HG03139 (cell line): ENCODE results near the gene MMS19.
A peak's percentile ranks its signal among the peaks of the same experiment; 100 is the strongest.

Experiments
- ATAC-seq: cut with Tn5 transposase; IDR thresholded peaks from one replicate; pipeline ENCODE4 v1.9.1; 2021; ENCODE audit not compliant: unreplicated experiment

Gene MMS19

DNA sequence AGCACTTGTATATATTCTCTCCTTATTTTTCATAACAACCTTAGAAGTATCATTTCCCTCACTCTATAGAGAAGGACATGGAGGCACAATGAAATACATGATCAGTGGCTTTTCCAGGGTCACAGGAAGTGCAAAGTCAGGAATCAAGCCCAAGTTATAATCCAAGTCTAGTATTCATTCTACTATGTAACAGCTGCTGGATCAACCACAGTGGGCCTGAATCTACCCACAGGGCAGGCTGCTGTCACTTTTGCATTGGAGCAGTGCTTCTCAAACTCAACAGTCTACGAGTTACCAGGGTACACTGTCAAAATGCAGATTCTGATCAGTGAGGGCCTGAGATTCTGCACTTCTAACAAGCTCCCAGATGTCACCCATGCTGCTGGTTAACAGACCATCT is 34.0 kb downstream of the MMS19 start:
- no peak for ATAC-seq

DNA sequence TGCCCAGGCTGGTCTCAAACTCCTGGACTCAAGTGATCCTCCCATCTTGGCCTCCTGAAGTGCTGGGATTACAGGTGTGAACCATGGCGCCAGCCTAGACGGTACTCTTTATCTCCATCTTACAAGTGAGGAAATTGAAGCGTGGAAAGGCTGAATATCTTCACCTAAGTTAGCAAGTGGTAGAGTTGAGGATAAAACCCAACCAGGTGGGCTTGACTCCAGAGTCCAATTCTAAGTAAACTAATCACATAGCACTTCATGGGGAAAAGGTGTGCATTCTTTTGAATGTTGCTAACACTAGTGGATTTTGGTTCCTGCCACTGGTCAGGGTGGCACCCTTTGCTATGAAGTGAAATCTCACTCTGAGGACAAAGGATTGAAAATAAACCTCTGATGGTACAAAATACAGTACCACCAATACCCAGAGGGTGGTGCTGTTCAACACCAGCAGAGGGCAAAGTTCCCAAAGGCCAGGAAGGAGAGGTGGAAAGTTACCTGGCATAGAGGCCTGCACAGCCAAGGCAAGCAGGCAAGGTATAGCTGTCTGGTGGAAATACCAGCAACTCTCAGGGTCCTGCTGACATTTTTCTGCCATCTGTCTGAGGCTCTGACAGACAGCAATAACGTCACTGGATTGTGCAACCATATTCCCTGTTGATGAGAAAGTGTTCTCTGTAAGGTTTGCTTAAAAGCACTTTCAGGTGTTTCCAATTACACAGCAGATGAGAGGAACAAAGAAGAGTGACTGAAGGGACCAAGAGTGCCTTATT is 34.7 kb downstream of the MMS19 start:
- no peak for ATAC-seq

DNA sequence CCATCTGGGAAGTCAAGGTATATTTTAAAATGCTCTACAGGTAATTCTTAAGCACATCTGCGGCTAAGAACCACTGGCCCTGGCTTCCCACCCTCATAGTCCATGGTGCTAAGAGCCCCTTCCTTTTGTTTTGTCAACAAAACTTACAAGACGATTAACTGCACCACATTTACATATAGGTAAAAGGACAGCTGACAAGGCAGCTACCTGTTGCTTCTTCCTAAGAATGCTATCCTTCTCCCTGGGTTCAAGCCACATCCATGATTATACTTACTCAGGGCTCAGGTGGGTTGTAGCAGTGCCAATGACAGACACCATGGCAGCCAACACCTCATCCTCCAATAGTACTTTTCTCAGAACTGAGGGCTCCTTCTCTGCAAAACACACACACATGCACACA is 35.9 kb downstream of the MMS19 start:
- no peak for ATAC-seq

DNA sequence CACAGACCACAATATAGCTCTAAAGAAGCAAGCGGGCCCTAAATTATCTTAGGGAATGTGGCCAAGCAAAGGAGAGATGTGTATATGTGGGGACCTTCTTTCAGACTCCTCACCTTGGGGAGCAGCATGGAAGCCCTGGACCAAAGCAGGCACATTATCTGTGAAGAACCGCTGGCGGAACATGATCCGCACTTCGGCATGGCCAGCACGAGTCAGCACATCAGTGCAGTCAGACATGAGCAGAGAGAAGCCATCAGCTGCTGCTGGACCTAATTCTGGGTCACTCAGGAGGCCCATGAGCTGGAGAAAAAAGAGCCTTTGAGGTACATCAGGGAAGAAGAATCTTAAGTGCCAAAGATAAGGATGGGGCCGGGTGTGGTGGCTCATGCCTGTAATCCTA is 38.3 kb downstream of the MMS19 start:
- no peak for ATAC-seq

DNA sequence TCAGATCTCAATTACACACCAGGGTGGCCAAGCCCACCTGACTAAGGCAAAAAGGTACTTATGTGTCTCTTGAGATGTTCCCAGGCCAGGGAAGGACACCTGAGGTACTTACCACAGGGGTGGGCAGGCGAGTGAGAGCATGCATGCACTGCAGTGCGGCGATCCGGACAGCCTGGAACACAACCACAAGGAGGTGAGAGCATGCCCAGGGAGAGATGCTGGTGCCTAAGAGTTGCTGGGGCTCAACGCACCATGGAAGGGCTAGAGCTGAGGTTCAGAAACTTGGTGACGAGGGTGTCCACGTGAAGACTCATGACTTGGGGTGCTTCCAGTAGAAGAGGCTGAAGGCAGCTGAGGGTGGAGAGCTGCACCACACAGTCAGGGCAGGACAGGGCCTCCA is 39.1 kb downstream of the MMS19 start:
- ATAC-seq = no peak

DNA sequence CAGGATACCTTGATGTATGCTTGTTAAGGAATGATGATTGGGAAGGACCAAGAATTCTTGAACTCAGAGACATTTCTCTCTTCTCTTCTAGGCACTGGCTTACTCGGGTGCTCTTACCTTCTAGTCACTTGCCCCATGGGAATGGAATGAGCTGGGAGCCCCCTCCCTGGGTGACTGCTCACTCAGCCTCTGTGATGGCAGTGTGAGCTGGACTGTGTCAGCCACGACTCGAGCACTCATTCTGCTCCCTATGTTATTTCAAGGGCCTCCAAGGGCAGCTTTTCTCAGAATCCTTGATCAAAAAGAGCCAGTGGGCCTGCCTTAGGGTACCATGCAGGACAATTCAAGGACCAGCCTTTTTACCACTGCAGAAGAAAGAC is 41.5 kb downstream of the MMS19 start:
- ATAC-seq = no peak

DNA sequence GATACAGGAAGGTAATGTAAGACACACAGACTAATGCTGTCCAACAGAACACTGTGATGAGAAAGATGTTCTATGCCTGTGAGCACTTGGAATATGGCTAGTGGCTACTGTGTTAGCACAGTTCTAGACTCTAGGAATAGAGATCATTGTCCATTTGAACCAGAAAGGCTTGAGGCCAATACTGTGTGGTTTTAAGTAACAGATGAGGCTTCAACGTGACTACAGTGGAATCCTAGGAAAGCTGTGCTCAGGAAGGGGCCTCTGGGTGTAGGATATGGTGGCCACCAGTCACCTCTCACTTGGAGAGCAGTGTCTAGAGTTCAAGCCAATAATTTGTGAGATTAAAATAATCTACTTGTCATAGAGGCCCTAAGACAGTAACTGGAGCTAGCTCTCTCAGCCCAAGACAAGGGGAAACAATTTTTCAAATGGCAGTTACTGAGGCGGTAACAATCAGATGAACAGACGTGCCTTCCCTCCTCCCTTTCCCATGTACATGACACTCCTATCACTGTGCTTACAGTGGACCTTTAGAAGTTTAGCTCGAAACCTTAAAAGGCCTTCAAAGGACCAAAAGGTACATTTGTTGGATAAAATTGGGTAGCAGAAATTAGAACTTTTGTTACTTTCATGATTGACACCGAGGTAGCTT is 42.1 kb downstream of the MMS19 start:
- no peak for ATAC-seq

DNA sequence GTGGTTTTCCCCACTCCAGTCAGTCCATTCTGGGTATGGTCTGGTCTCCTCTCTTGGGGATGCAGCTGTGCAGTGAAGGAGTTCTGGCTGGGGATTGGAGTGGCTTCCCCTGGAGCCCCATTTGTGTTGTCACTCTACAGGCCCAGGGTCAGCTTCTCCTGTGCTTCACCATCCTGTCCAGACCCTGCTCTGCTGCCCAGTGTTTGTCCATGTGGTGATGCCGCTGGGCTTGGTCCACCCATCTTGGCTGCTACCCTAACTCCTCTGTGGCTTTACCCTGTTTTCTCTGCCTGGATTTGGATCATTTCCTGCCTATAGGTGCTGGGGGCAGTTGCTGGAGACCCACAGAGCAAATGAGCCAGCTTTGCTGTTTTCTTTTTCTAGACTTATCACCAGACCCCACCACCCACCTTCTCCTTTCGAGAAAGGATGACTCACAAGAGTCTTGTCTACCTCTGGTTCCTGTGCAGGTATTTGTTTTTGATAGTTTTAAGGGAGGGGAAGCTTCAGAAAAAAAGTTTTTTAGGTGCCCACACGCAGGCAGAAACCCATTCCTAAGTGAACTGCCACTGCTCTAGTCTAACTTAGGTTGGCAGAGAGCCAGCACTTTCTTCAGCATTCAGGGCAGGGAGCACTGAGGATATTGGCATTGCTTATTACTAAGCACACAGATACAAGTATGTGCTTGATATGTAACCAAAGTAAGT is 43.7 kb downstream of the MMS19 start:
- no peak for ATAC-seq

DNA sequence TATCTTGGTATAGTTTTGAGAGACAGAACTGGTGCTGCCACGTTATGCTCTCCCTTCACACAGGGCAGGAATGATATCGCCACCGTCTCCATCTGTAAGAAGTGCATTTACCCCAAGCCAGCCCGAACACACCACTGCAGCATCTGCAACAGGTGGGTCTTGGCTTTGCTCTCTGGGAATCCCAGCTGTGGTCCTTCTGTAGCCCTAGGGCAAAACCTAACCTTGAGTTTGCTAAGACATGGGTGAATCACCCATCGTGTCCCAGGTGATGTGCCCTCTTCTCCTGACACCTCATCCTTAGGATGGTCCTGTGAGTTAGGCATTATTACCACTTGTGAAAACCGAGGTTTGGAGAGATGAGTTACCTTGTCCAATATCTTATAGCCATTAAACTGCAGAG is 45.9 kb downstream of the MMS19 start:
- no peak for ATAC-seq

DNA sequence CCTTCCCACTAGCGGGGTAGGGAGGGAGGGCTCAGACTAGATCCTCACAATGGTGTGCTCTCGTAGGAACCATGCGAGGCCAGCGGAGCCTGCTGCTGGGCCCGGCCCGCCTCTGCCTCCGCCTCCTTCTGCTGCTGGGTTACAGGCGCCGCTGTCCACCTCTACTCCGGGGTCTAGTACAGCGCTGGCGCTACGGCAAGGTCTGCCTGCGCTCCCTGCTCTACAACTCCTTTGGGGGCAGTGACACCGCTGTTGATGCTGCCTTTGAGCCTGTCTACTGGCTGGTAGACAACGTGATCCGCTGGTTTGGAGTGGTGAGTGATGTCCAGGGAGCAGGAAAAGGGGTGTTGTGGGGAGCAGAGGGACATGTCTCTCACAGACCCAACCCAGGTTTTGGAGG is 46.6 kb downstream of the MMS19 start:
- ATAC-seq = no peak

DNA sequence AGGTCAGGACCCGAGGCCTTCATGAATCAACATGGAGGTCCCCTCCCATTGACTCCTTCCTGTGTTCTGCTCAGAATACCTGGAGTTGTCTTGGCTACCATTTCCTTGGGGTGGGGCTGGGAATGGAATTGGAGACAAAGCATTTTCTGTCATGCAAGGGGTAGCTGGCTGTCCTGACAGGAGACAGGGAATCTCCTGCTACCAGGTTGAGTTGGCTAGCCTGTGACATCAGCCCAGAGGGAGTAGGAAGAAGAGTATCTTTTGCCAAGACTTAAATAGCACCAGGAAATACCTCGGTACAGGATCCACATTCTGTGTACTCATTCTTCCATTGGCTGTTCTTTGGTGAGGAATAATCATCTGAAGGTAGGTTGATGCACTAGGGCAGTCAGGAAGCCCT is 47.4 kb downstream of the MMS19 start:
- no peak for ATAC-seq

DNA sequence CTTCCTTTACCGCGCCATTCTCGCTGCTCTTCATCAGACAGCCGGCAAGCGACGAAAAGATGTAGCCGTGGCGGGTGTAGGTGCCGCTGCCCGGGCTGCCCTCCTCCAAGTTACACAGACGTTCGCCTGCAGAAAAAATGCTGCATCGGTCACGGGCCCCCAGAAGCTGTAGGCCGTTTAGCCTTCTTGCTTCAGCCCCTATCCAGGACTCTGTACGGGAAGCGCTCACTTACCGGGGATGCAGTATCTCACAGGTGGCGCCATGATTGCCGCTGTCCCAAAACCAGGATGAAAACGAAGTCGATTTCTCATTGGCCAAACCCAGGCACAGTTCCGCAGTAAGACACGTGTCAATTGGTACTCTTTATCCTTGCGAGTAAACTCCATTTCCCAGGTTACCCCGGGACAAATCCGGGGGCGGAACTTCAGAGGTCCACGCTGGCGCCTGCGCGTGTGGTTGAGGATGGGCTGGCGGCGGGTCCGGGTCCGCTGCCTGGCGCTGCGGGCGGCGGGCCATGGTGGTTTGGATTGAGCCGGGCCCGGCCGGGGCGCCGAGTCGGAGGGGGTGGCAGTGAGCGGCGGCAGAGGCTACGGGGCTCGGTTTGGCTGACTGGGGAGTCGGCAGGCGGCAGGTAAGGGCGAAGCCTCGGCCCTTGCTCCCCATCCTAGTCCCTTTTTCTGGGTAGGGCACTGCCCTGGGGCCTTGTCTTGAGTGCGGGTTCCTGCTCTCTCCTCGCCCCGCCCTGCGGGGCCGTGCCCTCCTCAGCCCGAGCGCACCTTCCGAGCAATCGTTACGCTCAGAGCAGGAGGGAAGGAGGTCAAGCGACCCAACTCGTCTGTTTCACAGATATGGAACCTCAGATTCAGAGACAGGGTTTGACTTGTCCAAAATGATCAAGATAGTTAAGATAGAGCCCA is 52.2 kb downstream of the MMS19 start, which contains the start of the genes EXOSC1 and ZDHHC16:
EXOSC1 (minus strand) TSS at position 285 of the 918 bp plus-strand sequence; CDS start at position 264, 21 bp downstream.
ZDHHC16 (plus strand) TSS at position 454 of the 918 bp plus-strand sequence. CDS start 5,501 bp downstream, outside the sequence.
- peak; percentile 96 for ATAC-seq

DNA sequence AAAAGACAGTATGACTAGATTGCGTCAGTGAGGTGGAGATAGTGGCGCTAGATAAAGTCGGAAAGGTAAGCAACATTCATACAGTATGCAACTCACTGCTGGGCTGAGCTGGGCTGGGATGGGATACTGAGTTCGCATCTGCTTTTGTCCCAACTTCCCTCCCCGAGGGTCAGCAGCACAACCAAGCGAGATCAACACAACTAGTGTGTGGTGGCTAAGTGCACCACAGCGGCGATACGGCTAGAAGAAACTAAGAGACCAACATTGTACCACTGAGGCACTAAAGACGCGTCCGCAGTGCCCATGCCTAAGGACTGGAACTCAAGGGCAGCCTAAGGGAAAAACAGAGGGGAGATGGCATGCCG is 52.9 kb downstream of the MMS19 start:
- no peak for ATAC-seq

DNA sequence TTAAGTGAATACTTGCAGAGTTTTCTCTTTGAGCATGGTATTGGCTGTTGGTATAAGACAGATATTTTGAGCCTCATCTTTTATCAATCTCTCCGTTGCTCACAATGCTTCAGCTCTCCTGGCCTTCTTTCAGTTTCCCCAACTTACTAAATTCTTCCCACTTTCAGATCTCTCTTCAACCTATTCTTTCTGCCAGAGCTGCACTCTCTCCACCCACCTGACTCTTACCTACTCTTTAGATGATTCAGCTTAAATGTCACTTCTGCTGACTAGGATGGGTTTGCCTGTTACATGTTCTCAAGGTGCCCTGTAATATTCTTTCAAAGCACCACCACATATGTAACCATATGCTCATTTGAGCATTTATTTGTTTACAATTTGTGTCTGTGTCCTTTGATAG is 54.0 kb downstream of the MMS19 start:
- no peak for ATAC-seq

DNA sequence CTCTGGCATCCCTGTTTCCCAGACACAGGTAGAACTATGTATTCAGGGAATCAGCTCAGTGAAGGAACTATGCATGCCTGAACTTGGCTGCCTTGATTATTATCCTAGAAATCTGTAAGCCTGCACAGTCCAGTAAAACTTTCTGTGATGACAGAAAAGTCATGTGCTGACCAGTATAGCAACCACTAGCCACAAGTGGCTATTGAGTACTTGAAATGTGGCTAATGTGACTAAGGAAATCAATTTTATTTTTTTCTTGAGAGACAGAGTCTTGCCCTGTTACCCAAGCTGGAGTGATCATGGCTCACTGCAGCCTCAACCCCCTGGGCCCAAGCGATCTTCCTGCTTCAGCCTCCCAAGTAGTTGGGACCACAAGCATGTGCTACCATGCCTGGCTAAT is 55.9 kb downstream of the MMS19 start:
- ATAC-seq = no peak

DNA sequence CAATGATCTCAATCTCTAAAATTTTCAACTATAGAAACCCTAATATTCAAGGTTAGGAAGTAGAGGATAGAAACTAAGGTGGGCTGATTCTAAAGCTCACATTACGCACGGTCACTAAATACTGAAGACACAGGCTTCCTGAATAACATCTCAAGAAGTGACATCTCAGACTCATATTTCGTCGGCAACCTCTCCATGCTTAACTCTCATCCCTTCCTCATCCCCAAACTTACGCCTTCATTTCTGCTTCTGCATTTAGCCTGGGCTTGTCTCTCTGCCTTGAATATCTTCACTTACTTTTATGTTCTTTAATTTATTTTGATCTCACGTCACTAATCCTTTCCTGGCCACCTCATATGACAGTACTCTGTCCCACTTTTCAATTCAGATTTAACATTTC is 63.0 kb downstream of the MMS19 start:
- ATAC-seq = no peak

DNA sequence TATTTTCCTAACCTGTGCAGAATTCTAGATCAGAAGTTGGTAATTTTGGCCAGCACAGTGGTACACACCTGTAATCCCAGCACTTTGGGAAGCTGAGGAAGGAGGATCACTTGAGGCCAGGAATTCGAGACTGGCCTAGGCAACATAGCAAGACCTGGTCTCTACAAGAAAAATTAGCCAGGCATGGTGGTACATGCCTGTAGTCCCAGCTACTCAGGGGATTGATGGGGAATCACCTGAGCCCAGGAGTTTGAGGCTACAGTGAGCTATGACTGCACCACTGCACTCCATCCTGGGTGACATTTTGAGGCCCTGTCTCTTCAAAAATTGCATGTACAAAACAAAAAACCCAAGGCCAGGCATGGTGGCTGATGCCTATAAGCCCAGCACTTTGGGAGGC is 63.7 kb downstream of the MMS19 start:
- no peak for ATAC-seq

DNA sequence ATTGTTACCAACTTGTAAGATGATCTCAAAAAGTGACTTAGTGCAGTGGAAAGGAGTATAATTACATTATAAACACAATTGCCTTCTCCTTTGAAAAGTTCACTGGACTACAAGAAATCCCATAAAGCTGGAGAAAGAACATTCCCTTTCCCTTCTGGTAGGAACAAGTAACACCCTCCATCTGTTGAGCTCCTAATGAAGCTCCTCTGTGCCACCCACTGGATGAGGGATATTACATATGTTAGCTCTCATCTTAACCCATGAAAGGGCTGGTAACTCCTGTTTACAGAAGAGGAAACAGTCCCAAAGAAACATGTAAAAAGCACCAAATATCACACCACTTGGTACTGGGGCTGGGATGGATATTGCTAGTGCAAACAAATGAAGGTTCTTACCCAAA is 64.2 kb downstream of the MMS19 start:
- no peak for ATAC-seq

DNA sequence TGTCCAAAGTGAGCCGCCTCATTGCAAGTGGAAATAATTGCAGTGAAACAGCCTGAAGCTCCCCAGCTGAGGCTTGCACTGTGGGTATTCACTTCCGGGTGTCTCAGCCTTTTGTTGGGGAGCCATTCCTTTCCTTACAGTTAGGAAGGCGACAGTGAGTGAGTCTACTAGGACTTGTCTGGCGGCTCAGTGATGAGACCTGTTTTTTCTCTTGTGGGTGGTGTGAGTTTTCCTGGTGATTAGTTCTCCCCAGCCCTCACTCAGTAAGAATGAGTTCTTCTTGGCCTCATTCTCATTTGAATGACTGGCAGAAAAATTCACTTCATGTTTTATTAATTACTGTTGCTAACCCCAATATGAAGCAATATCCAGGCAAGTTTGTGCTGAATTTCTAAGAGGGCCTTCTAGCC is 69.6 kb downstream of the MMS19 start:
- no peak for ATAC-seq

DNA sequence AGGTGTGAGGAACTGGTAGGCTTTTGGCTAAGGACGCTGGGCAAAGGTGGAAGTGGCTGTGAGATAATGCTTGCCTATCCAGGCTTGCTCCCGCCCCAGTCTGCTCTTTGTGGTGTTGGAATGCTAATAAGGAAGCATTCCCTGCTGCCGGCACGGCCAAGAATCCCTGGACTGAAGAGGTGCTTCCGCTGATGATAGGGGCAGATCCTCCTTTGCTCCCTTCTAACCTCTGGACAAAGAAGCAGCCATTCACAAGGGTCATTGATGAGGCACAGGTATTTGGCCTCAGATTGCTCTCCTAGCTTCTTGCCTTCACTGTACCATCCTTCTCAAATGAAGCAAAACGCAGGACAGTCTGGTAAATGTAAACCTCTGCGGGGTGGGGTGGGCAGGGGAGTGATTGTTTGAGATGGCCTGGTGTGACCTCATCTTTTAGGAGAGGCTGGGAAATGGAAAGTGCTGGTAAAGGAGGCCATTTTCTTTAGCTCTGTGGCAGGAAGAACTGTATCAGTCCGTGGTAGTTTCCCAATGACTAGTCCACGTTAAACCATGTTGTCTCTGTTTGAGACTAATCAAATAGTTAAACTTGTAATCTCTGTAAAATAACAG is 70.5 kb downstream of the MMS19 start:
- no peak for ATAC-seq
